Endodermal cell (in vitro differentiated cells): ENCODE data around the gene NHP2. TPM values are rescaled to one million over a fixed set of nuclear protein-coding genes. Genes with fewer than 3 reads are reported as not detected.

Experiments
- DNase-seq: peaks from one replicate; pipeline ENCODE4 v3.0.0-alpha.2; 2017
- H3K27ac ChIP-seq: 2 replicates; pipeline ENCODE4 v1.5.1; 2013; ENCODE audit warnings: mild to moderate bottlenecking, low read depth, low read length, moderate library complexity
- H3K27me3 ChIP-seq: 2 replicates; pipeline ENCODE4 v1.6.1; 2013; ENCODE audit warnings: mild to moderate bottlenecking, low read length, moderate library complexity; ENCODE audit not compliant: insufficient read depth, control insufficient read depth, poor library complexity, severe bottlenecking
- H3K36me3 ChIP-seq: 2 replicates; pipeline ENCODE4 v1.7.0; 2013; ENCODE audit warnings: mild to moderate bottlenecking, low read length, moderate library complexity; ENCODE audit not compliant: control insufficient read depth, insufficient read depth
- H3K4me1 ChIP-seq: one replicate; pipeline ENCODE4 v1.7.0; 2013; ENCODE audit warnings: low read length; ENCODE audit not compliant: control insufficient read depth, insufficient read depth
- H3K4me3 ChIP-seq: 2 replicates; pipeline ENCODE4 v1.5.1; 2013; ENCODE audit warnings: mild to moderate bottlenecking, low read length, moderate library complexity
- H3K9ac ChIP-seq: 2 replicates; pipeline ENCODE4 v1.6.1; 2013; ENCODE audit warnings: mild to moderate bottlenecking, low read length, moderate library complexity; ENCODE audit not compliant: poor library complexity, severe bottlenecking; ENCODE audit errors: extremely low read depth
- H3K9me3 ChIP-seq: 2 replicates; pipeline ENCODE4 v1.6.1; 2013; ENCODE audit warnings: mild to moderate bottlenecking, low read length, moderate library complexity; ENCODE audit not compliant: control insufficient read depth
- H3K27ac Mint-ChIP-seq: 2 replicates; pipeline ENCODE4 v1.8.0; 2020; ENCODE audit warnings: mixed read lengths
- H3K27me3 Mint-ChIP-seq: 2 replicates; pipeline ENCODE4 v1.8.0; 2021; ENCODE audit warnings: mild to moderate bottlenecking, mixed read lengths; ENCODE audit not compliant: insufficient read depth
- H3K36me3 Mint-ChIP-seq: 2 replicates; pipeline ENCODE4 v1.8.0; 2020; ENCODE audit warnings: low read depth, mixed read lengths
- H3K4me1 Mint-ChIP-seq: 2 replicates; pipeline ENCODE4 v1.8.0; 2020; ENCODE audit warnings: mixed read lengths
- H3K4me3 Mint-ChIP-seq: 2 replicates; pipeline ENCODE4 v1.8.0; 2020; ENCODE audit warnings: mild to moderate bottlenecking, moderate library complexity, mixed read lengths
- H3K9me3 Mint-ChIP-seq: 2 replicates; pipeline ENCODE4 v1.8.0; 2020; ENCODE audit warnings: mild to moderate bottlenecking, mixed read lengths
- CTCF ChIP-seq: fragments of 200-600 bp; sonication (generic); conservative IDR thresholded peaks from 2 replicates; pipeline ENCODE4 v1.5.0; 2021; ENCODE audit warnings: antibody characterized with exemption, mild to moderate bottlenecking
- WGBS, 2 experiments: methylation state at CpG; one replicate each; pipeline versions ENCODE4 v1.1.5 to v1.1.7; 2013; ENCODE audit warnings: missing lambda C conversion rate in 2 of 2, mixed read lengths in 1 of 2; ENCODE audit not compliant: insufficient coverage in 1 of 2, insufficient read length in 1 of 2; 5-methylcytosine and 5-hydroxymethylcytosine counted together
- total RNA-seq, 2 donors: library from RNA; stranded (reverse); fragmentation: NEBNext Ultra II Directional in 1 of 2; extraction: Animal tissue kit (Norgen Biotek cat#: 25700) in 1 of 2; gene quantifications; 2 replicates in 1 of 2; 3 replicates in 1 of 2; pipeline ENCODE4 v1.2.1, GENCODE V29; 2021

NHP2 gene
- total RNA-seq, 2 donors from 2014 or later, result 174 to 176 TPM

- peak; percentile 83 for DNase-seq
- peaks cover 4% of the 10 kb centered on the region for H3K9me3 Mint-ChIP-seq
- H3K27ac Mint-ChIP-seq, result peak overlapping the region; percentile 92
- Histone ChIP-seq H3K27me3 (no peaks in the 10 kb centered on the region), H3K4me1 (peaks cover 13% of the 10 kb centered on the region), H3K9me3 (no peaks in the 10 kb centered on the region), H3K9ac (peak overlapping the region; percentile 63), H3K27ac (peak overlapping the region; percentile 3), H3K36me3 (no peaks in the 10 kb centered on the region), H3K4me3 (peak overlapping the region; percentile 88)
- H3K4me3 Mint-ChIP-seq, result peak overlapping the region; percentile 92
- no peak for TF ChIP-seq CTCF
- H3K27me3 Mint-ChIP-seq, result peaks cover 16% of the 10 kb centered on the region
- H3K4me1 Mint-ChIP-seq, result peaks cover 22% of the 10 kb centered on the region
- H3K36me3 Mint-ChIP-seq, result no peaks in the 10 kb centered on the region
- 7 to 11% methylated on average over 11 to 28 of the region's 28 CpGs for WGBS, 2 experiments
Measured at GRCh38 chr5:178114325-178115135, 39.2 kb downstream of the NHP2 start.

- H3K27me3 Mint-ChIP-seq, result peaks cover 16% of the 10 kb centered on the region
- TF ChIP-seq CTCF, result peak; percentile 10
- no peak overlapping the region for H3K27ac ChIP-seq
- no peak for DNase-seq
- WGBS, 2 experiments, result 0% methylated on average over 17 to 41 of the region's 41 CpGs
- peak overlapping the region; percentile 63 for H3K9ac ChIP-seq
- H3K36me3 ChIP-seq, result no peaks in the 10 kb centered on the region
- H3K4me3 ChIP-seq, result peak overlapping the region; percentile 88
- peak overlapping the region; percentile 92 for H3K4me3 Mint-ChIP-seq
- H3K27ac Mint-ChIP-seq, result peak overlapping the region; percentile 92
- H3K36me3 Mint-ChIP-seq, result no peaks in the 10 kb centered on the region
- peaks cover 4% of the 10 kb centered on the region for H3K9me3 Mint-ChIP-seq
- H3K4me1 Mint-ChIP-seq, result peaks cover 22% of the 10 kb centered on the region
- H3K27me3 ChIP-seq, result no peaks in the 10 kb centered on the region
- H3K9me3 ChIP-seq, result no peaks in the 10 kb centered on the region
- peaks cover 13% of the 10 kb centered on the region for H3K4me1 ChIP-seq
Measured at GRCh38 chr5:178113841-178114324, 39.8 kb downstream of the NHP2 start.

- no peaks in the 10 kb centered on the region for H3K27me3 ChIP-seq
- H3K36me3 Mint-ChIP-seq, result no peaks in the 10 kb centered on the region
- WGBS, 2 experiments, result 0% methylated on average over 53 to 96 of the region's 96 CpGs
- H3K36me3 ChIP-seq, result no peaks in the 10 kb centered on the region
- H3K27ac Mint-ChIP-seq, result peak within 1 kb of the TSS; percentile 92
- H3K4me3 ChIP-seq, result peak within 1 kb of the TSS; percentile 88
- no peaks in the 10 kb centered on the region for H3K9me3 ChIP-seq
- peak within 1 kb of the TSS; percentile 63 for H3K9ac ChIP-seq
- H3K4me1 Mint-ChIP-seq, result peaks cover 22% of the 10 kb centered on the region
- H3K9me3 Mint-ChIP-seq, result peaks cover 4% of the 10 kb centered on the region
- peak; percentile 95 for DNase-seq
- H3K4me1 ChIP-seq, result peaks cover 13% of the 10 kb centered on the region
- H3K27me3 Mint-ChIP-seq, result peaks cover 16% of the 10 kb centered on the region
- peak; percentile 10 for TF ChIP-seq CTCF
- H3K4me3 Mint-ChIP-seq, result peak within 1 kb of the TSS; percentile 92
- H3K27ac ChIP-seq, result no peak within 1 kb of the TSS
Measured at GRCh38 chr5:178113141-178113787, 40.4 kb downstream of the NHP2 start, which contains the start of gene N4BP3. N4BP3 (plus strand) TSS chr5:178113532; CDS start chr5:178119584, 6,052 bp downstream.
